Body of pancreas (tissue), 4 donors: Measurements from ENCODE around the gene SLC16A6.

ENCODE experiments used
- POLR2A ChIP-seq, 3 donors: fragments of 450-650 bp; IDR thresholded peaks; one replicate each; pipeline ENCODE4 v1.6.1; 2016; ENCODE audit warnings: antibody characterized with exemption in 3 of 3, mild to moderate bottlenecking in 2 of 3
- TF ChIP-seq, protein P1 (sequence below), 7 experiments: fragments of 450-650 bp in 4 of 7; fragments of 200-600 bp in 3 of 7; sonication (generic) in 3 of 7; IDR thresholded peaks; one replicate each; pipeline ENCODE4 v1.5.1; 2016 to 2019; ENCODE audit warnings: antibody characterized with exemption in 7 of 7

DNA sequence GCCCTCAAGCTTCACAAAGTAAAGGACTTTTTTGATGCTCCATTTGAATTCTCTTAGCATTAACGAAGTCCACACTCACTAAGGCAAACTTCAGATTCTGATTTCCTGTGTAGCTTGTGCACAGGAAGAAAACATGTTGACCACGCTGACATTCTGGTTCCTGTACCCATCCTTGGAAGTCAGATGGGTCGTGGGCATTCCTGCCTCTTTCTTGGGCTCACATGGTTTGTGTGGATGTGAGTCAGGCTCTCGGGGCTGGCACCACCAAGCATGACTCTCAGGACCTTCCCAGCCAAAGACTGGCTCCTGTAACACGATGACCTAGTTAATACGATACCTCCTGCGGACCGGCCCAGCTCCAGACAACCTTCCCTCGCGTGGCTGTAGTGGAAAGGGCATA lies 33.2 kb upstream of the SLC16A6 start:
- TF ChIP-seq, protein P1, sequence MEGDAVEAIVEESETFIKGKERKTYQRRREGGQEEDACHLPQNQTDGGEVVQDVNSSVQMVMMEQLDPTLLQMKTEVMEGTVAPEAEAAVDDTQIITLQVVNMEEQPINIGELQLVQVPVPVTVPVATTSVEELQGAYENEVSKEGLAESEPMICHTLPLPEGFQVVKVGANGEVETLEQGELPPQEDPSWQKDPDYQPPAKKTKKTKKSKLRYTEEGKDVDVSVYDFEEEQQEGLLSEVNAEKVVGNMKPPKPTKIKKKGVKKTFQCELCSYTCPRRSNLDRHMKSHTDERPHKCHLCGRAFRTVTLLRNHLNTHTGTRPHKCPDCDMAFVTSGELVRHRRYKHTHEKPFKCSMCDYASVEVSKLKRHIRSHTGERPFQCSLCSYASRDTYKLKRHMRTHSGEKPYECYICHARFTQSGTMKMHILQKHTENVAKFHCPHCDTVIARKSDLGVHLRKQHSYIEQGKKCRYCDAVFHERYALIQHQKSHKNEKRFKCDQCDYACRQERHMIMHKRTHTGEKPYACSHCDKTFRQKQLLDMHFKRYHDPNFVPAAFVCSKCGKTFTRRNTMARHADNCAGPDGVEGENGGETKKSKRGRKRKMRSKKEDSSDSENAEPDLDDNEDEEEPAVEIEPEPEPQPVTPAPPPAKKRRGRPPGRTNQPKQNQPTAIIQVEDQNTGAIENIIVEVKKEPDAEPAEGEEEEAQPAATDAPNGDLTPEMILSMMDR (IDR thresholded peaks at IDR 0.05) = no peak
- TF ChIP-seq POLR2A (IDR thresholded peaks at IDR 0.05) = no peak
